Colon (tissue), 2 donors: ENCODE data around the gene TEX101.
"Not testable (repeated sequence)": the region's sequence is repeated elsewhere in the genome, so short reads cannot be mapped to it uniquely, and the experiment has no call there.

ENCODE experiments used
- FAIRE-seq: peaks from 2 replicates; lab custom pipeline; 2012; peaks lifted over from hg19 to GRCh38; lab: Jason Lieb, UNC
- donor health status: control.
- donor health status: control.

The TEX101 gene, protein sequence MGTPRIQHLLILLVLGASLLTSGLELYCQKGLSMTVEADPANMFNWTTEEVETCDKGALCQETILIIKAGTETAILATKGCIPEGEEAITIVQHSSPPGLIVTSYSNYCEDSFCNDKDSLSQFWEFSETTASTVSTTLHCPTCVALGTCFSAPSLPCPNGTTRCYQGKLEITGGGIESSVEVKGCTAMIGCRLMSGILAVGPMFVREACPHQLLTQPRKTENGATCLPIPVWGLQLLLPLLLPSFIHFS

DNA sequence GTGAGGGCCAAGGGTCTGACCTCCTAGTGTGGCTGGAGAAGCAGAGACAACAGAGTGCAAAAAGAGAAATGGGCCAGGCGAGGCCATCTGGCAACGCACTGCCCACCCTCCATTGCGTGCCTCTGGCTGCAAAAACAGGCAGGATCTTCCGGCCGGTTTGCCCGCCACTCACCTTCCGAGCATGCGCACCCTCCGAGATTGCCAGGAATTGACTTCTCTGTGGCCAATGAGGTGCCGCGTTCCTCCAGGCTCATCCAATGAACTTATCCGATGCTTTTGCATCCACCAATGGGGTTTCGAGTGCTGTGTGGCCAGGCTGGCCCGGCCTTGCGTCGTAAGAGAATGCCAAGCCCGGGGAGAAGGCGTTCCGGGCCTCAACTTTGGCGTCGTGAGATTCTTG is at the start of gene TEX101:
TEX101 (plus strand) TSS at position 337 of the 400 bp plus-strand sequence. CDS start 1,030 bp downstream, outside the sequence.
- no peak for FAIRE-seq

DNA sequence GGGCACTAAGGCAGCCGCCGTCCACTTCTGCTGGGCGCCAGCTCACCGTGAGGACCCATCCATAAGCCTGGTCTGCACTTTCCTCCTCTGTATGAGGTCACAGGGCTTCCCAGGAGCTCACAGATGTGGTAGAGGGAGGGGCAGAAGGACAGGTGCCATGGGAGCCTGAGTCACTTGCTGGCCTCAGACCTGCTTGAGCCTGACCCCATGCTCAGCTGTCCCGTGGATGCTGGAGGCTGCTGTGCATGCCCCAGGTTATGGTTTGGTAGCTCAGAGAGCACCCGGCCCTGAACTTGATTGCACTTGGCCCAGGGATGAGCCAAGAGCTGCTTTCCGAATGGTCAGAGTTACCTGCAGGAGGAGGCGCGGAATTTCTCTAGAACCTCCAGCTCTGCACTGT is 49.0 kb upstream of the TEX101 start:
- not testable (repeated sequence) for FAIRE-seq

DNA sequence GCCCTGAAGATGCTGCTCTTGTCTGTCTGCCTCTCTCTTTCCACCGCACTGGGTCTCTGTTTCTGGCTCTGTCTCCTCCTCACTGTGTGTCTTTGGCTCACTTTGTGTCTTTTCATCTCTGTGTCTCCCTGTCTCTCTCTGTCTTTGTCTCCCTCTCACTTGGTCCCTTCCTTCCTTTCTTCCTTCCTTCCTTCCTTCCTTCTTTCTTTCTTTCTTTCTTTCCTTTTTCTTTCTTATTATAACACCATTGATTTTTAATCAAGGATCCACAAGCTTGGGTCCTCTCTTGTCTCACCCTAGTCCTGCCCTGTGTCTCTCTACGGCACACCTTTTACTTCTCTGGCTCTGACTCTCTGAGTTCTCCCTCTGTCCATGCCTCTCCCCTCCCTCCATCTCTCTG is 46.9 kb upstream of the TEX101 start:
- no peak for FAIRE-seq

DNA sequence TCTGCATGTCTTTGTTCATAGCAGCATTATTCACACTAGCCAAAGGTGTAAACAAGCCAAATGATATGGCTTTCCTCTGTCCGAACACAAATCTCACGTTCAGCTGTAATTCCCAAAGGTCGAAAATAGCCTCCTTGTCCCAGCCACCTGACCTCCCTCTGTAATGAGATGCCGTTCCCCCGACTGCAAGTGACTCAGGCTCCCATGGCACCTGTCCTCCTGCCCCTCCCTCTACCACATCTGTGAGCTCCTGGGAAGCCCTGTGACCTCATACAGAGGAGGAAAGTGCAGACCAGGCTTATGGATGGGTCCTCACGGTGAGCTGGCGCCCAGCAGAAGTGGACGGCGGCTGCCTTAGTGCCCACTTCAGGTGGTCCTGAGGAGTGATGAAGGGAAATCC is 45.8 kb upstream of the TEX101 start:
- not testable (repeated sequence) for FAIRE-seq

DNA sequence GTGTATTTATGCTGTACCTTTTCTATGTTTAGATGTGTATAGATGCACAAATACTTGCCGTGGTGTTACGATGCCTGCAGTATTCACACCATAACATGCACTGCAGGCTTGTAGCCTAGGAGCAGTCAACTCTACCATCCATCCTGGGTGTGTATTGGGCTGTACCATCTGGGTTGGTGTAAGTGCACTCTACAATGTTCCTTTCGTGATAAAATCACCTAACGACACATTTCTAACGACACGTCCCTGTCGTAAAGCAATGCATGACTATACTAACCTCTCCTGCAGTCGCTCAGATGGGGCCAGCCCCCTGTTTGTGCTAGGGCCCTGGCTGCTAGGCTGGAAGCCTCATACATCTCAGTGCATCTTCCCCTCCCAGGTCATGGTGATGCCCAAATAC is 42.8 kb upstream of the TEX101 start:
- FAIRE-seq, result no peak

DNA sequence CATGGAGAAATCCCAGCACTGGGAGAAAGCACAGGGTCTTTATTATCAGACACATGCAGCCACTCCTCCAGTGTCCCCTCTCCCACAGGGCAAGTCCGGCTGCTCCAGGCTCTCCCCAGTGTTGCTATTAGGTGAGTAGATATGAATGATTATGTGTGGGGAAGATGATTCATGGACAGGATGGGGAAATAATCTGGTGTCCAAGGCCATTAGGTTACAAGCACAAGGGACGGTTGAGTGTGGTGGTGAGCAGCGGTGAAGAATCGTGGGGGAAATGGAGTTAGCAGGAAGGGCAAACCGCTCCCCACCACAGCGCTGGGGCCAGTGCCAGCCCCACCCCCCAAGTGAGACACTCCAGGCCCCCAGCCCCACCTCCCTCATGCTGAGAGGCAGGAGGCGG is 42.2 kb upstream of the TEX101 start:
- no peak for FAIRE-seq

DNA sequence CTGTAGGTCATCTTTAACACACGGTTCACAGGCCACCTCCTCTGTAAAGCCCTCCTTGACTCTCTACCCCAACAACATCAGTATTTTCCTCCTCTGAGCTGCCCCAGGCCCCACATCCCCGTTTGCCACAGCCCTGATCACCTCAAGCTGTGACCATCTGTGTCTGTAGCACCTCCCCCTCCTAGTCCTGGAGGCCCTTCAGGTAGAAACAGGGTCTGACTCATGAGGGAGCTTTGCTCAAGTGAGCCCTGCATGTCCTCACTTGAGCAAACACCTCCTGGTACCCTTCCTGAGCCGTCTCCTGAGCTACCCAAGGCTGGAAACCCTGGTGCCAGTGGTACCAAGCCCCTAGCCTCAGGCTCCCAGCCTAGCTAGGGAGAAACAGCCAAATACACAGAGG is 37.1 kb upstream of the TEX101 start:
- FAIRE-seq, result not testable (repeated sequence)

DNA sequence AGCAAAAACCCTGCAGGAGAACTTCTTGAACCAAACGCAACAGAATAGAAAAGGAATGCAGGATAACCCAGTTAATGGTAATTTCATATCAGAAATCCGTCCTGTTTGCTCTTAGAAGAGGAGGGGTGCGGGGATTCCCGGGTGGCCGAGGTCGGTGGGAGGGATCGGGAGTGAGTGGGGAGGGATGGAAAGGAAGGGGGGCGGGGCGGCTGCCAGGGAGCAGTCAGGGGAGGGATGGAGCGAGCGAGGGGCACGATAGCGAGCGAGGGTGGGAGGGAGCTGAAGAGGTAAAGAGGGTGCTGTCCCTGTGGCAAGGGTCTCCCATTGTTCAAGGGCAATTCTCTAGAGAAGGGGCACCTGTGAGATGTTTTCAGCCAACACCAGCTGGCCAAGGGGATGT is 34.7 kb upstream of the TEX101 start:
- no peak for FAIRE-seq

DNA sequence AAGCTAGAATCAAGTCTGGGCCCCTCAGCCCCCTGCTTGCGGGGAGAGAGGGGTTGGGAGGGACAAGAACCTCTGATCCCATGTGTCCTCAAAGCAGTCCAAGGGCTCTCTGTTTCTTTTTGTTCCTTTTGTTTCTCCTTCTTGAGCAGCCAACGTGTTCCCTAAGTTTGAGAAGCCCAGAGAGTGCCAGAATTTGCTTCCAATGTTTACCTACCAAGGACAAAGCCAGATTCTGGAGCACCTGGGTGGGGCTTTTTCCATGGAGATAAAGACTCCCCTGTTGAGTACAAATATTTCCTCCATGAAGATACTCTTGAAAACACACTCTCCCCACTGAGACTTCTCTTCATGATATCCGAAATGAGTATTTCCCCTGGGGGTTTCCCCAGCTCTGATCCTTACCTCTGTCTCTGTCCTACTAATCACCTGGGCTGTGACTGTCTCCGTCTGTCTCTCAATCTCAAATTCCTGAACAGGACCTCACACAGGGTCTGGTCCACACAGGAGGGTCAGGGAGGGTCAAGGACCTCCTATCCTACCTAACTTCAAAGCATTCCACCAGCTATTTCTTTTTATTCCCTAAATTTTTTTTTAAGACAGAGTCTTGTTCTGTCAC is 33.8 kb upstream of the TEX101 start:
- no peak for FAIRE-seq

DNA sequence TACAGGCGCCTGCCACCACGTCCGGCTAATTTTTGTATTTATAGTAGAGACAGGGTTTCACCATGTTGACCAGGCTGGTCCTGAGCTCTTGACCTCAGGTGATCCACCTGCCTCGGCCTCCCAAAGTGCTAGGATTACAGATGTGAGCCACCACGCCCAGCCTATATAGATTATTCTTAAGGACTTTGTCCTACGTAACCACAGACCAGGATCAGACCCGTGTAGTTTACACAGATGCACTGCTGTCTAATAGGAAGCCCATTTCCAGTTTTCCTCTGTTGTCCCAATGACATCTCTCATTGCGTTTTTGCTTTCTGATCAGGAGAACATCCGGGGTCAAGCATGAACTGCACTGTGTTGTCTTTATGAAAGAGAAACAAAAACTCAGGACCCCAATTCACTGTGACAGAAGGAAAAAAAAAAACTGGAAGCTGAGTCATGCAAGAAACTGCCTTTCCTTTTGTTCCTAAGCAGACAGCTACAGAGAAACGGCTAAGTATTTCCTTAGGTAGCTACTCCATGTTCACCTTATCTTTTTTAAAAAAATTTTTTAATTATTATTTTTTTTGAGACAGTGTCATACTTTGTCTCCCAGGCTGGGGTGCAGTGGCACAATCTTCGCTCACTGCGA is 32.0 kb upstream of the TEX101 start:
- FAIRE-seq, result not testable (repeated sequence)

DNA sequence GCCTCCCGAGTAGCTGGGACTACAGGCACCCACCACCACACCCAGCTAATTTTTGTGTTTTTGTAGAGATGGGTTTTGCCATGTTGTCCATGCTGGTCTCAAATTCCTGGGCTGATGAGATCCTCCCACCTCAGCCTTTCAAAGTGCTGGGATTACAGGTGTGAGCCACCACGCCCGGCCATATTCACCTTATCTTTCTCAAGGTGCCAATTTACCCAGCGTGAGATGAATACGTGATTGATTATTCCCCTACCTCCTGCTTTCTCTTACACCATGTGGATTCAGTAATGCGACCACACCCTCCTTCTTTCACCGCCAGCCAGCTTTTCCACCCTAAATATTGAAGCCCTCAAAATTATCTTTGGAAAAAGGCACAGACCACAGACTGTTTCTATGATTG is 31.4 kb upstream of the TEX101 start:
- not testable (repeated sequence) for FAIRE-seq

DNA sequence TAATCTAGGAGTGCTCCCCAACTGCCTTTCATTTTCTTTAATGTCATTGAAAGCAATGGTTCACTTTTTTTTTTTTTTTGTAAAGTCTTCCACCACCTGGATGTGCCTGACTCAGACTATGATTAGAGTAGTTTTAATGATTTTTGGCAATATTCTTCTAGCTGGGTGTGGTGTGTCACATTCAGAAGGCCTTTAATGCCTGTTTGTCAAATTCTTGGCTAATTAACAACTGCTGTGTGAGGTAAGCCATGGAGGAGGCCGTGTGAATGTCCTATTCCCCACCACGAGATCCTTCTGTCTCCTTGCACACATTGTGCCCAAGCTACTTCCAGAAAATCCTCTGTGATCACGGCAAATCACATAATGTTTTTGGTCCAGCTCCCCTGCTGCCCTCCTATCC is 30.9 kb upstream of the TEX101 start:
- not testable (repeated sequence) for FAIRE-seq

DNA sequence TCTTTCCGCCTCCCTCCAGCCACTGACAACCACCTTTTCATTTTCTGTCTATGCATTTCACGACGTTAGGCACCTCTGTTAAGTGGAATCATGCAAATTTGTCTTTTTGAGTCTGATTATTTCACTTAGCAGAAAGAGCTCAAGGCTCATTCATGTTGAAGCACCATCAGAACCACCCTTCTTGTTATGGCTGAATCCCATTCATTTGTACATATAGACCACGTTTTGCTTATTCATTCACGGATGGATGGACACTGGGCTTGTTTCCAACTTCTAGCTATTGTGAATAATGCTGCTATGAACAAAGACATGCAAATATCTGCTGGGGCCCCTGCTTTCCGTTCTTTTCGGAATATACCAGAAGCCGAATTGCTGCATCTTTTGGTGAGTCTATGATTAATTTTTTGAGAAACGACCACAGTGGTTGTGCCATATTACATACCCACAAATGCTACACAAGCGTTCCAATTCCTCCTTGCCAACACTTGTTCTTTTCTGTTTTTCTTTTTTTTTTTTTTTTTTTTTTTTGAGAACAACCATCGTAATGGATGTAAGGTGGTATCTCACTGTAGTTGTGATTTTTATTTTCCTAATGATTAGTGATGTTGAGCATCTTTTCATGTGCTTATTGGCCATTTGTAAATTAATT is 23.7 kb upstream of the TEX101 start:
- FAIRE-seq, result not testable (repeated sequence)

DNA sequence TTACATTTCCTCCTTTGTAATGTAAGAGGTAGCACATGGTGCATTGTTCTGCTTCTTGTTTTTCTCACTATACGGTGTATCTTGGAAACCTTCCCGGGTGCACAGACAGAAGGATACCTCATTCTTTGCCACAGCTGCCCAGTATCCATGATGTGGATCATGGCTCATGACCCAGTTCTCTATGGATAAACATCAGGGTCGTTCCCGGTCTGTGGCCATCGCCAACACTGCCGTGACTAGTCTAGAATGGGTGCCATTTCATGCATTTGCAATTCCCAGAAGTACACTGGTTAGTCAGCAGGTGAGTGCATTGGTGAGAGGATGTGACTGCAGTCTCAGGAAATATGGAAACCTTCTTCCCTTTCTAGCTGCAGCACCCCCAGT is 23.1 kb upstream of the TEX101 start:
- FAIRE-seq, result not testable (repeated sequence)

DNA sequence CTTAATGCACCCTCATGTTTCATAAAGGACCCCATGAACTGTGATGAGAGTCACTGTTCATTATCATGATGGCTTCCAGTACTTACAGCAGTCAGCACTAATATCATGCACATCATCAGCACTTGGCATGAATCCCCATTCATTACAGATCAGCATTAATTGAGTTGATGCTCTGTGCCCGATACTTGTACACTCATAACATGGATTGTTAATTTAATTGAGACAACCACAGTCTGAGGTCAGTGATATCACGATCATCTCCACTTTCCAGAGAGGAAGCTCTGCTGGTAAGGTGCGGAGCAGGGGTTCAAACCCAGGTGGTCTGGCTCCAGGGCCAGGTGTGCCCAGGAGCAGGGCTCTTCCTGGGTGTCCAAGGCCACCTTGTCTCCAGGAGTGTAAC is 21.2 kb upstream of the TEX101 start:
- not testable (repeated sequence) for FAIRE-seq

DNA sequence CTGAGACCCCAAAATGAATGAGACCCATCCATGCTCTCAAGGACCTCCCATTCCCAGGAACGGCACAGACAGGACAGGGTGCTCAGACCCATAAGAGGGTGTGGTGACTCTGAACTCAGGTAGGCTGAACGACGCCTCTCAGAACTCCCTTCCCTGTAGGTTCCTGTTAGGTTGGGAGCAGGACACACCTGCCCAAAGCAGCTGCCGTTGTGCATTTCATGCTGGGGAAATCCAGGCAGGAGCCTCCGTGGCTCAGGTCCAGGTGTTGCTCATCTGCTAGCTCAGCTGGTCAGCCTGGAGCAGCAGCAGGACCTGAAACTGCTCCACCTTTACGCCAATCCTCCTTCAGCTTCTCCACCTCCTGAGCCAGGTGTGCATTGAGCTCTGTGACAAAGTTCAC is 19.1 kb upstream of the TEX101 start:
- FAIRE-seq, result no peak

DNA sequence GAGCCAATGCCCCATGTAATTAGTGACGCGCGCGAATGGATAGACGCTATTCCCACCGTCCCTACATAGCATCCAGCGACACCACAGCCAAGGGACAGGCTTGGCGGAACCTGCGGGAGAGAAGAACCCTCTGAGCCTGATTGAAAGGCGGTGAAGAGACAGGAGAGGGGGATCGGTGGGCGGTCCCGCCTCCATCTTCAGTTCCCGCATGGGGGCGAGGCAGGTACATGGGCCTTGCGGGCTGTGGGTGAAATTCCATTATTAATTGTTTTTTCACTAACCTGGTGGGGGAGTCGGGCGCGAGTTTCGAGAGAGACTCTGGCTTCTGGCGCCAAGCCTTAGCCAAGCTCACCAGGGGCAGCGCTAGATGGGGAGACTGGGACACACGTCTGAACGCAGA is 8.4 kb upstream of the TEX101 start:
- FAIRE-seq, result no peak

DNA sequence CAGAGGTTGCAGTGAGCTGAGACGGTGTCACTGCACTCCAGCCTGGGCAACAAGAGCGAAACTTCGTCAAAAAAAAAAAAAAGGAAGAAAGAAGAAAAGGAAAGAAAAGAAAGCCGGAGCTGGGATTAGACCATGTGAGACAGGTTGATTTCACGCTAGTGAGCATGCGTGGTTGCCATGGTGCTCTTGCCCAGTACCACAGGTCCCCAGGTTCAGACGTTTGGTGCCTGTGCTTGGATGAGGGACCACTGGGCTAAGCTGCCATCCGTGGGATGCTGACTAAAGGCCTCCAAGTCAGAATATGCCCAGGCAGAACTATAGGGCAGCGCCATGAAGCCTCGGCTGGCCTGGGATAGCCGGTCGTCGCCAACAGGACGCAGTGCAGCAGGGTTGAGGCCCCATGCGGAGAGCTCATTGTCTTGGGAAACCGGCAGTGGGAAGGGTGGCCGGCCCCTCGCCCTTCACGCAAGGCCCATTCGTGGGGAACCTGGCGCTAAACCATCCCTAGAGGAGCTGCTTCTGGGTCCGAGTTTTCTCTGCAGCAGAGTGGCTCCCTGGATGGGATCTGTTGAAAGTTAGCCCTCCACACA is 7.2 kb upstream of the TEX101 start:
- no peak for FAIRE-seq

DNA sequence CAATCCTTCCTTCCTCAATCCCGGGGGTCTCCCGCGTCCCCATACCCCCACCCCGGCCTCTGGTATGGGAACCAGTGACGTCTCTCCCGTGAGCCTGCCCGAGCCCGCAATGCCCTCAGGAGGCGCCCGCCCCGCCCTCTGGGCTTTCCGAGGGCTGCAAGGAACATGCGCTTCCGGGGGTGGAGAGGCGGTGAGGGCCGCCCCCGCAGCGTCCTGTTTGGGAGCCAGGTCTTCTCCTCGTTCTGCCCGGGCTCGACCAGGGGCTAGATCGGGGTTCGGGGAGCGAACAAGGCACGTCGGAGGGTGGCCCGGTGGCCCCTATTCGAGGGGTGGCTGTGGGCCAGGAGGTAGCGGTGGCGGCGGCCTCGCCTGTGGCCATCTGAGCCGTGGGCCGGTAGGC is 6.6 kb upstream of the TEX101 start:
- no peak for FAIRE-seq

DNA sequence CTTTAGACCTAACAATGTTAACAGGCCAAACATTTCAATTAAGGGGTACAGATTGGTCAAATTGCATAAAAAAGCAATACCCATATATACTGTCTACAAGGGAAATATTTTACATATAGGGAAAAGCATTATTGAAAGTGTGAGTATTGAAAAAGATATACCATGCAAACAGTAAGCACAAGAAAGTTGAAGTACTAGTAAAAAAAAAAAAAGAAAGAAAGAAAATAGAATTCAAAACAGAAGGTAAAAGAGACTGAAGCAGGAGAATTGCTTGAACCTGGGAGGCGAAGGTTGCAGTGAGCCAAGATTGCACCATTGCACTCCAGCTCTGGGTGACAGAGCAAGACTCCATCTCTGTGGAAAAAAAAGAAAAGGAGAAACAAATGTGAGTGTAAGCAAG is 5.3 kb upstream of the TEX101 start:
- no peak for FAIRE-seq

DNA sequence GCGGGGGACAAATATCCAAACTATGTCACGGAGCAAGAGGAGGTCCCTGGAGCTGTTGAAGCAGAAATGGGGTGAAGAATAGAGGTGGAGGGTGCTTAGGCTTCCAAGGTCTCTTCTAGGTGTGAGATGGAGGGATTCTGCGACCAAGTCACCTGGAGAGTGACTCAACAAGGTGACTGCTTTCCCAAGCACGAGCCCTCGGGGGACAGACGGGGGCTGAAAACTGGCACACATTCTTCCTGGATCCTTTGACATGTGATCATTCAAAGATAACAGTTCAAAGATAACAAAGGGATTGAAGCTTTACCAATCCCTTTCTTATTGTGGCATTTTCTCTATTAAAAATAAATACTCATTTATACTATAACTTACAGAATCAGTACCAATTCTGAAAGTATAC is 2.2 kb upstream of the TEX101 start:
- no peak for FAIRE-seq

DNA sequence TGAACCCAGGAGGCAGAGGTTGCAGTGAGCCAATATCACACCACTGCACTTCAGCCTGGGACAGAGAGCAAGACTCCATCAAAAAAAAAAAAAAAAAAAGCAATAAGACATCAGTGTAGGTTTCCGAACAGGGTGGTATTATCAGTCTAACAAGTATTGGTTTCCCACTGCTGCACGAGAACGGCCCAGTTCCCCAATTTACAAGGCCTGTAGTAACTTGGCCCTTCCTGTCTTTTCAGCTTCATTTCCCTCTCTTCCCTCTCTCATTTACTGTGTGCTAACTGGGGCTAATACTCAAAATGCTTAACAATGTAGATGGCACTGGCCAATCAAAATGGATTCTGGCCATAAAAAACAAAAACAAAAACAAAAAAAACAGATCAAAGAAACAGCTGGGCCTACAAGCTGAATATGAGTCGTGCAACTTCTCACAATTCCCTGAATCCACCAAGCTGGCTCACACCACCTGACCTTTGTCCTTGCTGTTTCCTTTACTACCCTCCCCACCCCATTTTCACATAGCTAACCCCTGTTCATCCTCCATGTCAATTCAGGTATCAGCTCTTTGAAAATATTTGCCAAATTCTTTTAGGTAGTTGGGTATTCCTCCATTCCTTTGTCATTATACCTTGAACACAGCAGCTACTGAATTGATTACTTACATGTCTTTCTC is 2.4 kb downstream of the TEX101 start:
- no peak for FAIRE-seq
